Fibroblast of villous mesenchyme (primary cell): Measurements from ENCODE around the gene UBAP1. TPM values are rescaled to one million over a fixed set of nuclear protein-coding genes. Genes with fewer than 3 reads are reported as not detected.
"Not testable (repeated sequence)": the region's sequence is repeated elsewhere in the genome, so short reads cannot be mapped to it uniquely, and the experiment has no call there.

Experiments
- DNase-seq: peaks from one replicate; pipeline ENCODE4 v3.0.0-alpha.2; 2010; ENCODE audit warnings: low read depth
- H3K4me3 ChIP-seq: 2 replicates; pipeline ENCODE4 v1.5.1; 2011; ENCODE audit warnings: low read depth, mild to moderate bottlenecking, low read length
- small RNA-seq: library from RNA; depleted of rRNA; stranded (forward); fragments of <200 nt; gene quantifications from one replicate; pipeline ENCODE3, GENCODE V24; 2012
- total RNA-seq: library from RNA; depleted of rRNA; stranded (reverse); fragments of >200 nt; gene quantifications from 2 replicates; pipeline ENCODE4 v1.2.3, GENCODE V29; 2012
- TF ChIP-seq, protein P1 (sequence below): IDR thresholded peaks from 2 replicates; pipeline ENCODE4 v1.5.1; 2012; ENCODE audit warnings: low read depth, mild to moderate bottlenecking, low read length; ENCODE audit not compliant: insufficient read depth

The UBAP1 gene
- total RNA-seq, 1 donor = 51.0 TPM

DNA sequence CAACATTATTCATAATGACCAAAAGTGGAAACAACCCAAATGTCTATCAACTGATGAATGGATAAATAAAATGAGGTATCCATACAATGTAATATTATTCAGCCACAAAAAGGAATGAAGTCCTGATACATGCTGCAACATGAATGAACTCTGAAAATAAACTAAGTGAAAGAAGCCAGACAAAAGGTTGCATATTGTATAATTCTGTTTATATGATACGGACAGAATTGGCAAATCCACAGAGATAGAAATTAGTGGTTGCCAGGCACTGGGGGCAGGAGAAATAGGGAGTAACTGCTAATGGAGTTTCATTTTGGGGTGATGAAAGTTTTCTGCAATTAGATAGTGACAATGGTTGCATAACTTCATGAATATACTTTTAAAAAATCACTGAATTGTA, 103.3 kb downstream of the UBAP1 start:
- TF ChIP-seq, protein P1, sequence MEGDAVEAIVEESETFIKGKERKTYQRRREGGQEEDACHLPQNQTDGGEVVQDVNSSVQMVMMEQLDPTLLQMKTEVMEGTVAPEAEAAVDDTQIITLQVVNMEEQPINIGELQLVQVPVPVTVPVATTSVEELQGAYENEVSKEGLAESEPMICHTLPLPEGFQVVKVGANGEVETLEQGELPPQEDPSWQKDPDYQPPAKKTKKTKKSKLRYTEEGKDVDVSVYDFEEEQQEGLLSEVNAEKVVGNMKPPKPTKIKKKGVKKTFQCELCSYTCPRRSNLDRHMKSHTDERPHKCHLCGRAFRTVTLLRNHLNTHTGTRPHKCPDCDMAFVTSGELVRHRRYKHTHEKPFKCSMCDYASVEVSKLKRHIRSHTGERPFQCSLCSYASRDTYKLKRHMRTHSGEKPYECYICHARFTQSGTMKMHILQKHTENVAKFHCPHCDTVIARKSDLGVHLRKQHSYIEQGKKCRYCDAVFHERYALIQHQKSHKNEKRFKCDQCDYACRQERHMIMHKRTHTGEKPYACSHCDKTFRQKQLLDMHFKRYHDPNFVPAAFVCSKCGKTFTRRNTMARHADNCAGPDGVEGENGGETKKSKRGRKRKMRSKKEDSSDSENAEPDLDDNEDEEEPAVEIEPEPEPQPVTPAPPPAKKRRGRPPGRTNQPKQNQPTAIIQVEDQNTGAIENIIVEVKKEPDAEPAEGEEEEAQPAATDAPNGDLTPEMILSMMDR = no peak
- DNase-seq = no peak

DNA sequence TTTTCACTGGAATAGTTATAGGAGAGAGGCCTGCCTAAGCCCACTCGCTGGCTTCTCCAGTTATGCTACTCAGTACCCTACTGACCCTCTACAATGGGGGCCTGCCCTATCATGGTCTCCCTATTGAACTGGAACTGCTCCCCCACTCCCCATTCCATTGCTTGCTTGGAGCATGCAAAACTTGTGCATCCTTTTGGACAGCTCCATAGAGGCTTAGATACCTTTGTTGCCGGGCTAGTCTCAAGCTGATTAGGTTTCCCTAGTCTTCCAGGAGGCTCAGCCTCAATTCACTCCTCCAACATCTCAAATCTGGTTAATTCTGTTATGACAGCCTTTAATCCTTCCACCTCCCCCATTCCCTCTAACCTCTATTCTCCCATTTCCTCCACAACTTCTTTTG, 110.3 kb downstream of the UBAP1 start:
- TF ChIP-seq, protein P1 = no peak
- no peak for DNase-seq

More for the DNA sequence above, 103.3 kb downstream of the UBAP1 start:
- no peak overlapping the region for H3K4me3 ChIP-seq

DNA sequence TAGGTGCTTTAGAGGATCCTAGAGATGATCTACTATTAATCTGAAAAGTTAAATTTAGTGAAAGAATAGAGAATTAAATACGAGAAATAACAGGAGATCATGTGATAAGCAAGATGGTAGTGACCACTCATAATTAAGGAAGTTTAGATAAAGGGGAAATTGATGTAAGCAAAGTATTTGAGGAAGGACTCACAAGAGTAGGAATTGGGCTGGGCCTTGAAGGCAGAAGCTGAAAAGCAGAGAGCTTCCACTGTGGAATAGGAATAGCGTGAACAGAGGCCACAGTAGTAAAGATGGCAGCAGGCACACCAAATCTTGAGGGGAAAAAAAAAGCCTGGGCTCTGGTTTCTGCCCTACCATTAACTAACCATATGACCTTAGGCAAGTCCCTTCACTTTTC, 112.2 kb downstream of the UBAP1 start:
- TF ChIP-seq, protein P1 = no peak
- no peak overlapping the region for H3K4me3 ChIP-seq
- no peak for DNase-seq

More for the DNA sequence above, 110.3 kb downstream of the UBAP1 start:
- no peak overlapping the region for H3K4me3 ChIP-seq

DNA sequence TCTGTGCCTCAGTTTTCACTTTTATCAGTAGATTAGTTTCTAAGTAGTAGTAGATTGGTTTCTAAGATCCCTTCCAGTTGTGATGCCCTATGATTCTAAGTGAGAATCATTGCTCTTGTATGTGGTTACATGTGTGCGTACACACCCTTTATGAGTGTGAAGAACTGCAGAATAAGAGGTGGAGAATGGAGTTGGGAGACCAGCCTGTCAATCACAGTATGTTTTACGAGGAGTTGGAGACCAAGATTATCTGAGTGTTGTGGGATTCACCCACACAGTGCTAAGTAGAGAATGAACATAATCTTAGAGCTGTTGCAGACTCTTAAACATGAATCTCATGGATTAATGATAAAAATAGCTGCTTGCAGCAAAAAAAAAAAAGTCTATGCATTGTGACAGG, 112.6 kb downstream of the UBAP1 start:
- DNase-seq = no peak
- no peak overlapping the region for H3K4me3 ChIP-seq
- TF ChIP-seq, protein P1 = no peak

DNA sequence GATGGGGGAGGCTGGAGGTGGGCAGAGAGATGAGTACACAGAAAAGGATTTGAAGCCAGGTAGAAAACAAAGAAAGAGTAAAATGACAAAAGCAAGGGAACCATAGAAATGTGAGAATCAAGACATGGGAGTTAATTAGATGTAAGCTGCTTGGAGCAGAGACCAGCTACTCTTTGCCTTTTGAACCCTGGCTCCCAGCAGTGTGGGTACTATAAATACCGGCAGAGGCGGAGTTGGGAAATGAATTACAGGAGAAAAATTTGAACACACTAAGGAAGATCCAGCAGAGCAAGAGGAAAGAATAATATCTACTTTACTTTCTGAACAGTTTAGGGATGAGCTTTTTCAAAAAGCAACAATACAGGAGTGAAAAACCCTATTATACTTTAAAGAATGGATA, 113.7 kb downstream of the UBAP1 start:
- no peak overlapping the region for H3K4me3 ChIP-seq
- TF ChIP-seq, protein P1 = no peak
- no peak for DNase-seq

DNA sequence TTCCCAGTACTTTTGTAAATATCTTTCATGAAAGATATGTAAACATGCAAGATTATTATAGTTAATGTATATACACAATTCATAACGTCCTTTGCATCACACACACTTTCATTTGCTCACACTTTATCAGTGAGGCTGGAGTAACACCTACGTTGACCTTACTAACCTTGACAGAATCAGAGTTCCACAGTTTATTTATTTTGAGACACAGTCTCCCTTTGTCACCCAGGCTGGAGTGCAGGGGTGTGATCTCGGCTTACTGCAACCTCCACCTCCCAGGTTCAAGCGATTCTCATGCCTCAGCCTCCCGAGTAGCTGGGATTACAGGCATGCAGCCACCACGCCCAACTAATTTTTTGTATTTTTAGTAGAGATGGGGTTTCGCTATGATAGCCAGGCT, 122.2 kb downstream of the UBAP1 start:
- not testable (repeated sequence) for H3K4me3 ChIP-seq

More for the DNA sequence above, 122.2 kb downstream of the UBAP1 start:
- not testable (repeated sequence) for DNase-seq

Small RNAs within 50 kb of the gene (small RNA-seq; reads per million reads assigned to genes)
- not detected for gene AL353662.3
- not detected for gene RNA5SP282
- gene RNU2-50P = not detected

Other genes with a start within 250 kb of the UBAP1 start
- 18.0 and 26.8 TPM in 2 replicates for gene UBAP2, start 130.2 kb upstream of the UBAP1 start, total RNA-seq
- 19.6 and 29.8 TPM in 2 replicates for gene DCAF12, start 52.3 kb upstream of the UBAP1 start, total RNA-seq
- gene KIF24, start 150.2 kb downstream of the UBAP1 start, total RNA-seq = 2.6 and 3.5 TPM in 2 replicates
- 21.6 and 30.2 TPM in 2 replicates for gene NUDT2, start 150.5 kb downstream of the UBAP1 start, total RNA-seq
- gene MYORG, start 197.9 kb downstream of the UBAP1 start, total RNA-seq = 0.64 and 1.3 TPM in 2 replicates